Karpas-422 (cell line): Measurements from ENCODE around the gene EHF. TPM values are rescaled to one million over a fixed set of nuclear protein-coding genes. Genes with fewer than 3 reads are reported as not detected.

Source experiments
- DNase-seq: peaks from one replicate; pipeline ENCODE4 v3.0.0-alpha.2; 2015
- H2AFZ ChIP-seq: fragments of 200-600 bp; sonication (generic); 2 replicates; pipeline ENCODE4 v1.6.1; 2014; ENCODE audit warnings: antibody characterized with exemption, low read length, mixed read lengths
- H3K27ac ChIP-seq: fragments of 200-600 bp; sonication (generic); 2 replicates; pipeline ENCODE4 v1.5.1; 2014; ENCODE audit warnings: mild to moderate bottlenecking, low read length, moderate library complexity
- H3K27me3 ChIP-seq: fragments of 200-600 bp; sonication (generic); 2 replicates; pipeline ENCODE4 v1.6.1; 2014; ENCODE audit warnings: low read length, mixed read lengths
- H3K36me3 ChIP-seq: fragments of 200-600 bp; sonication (generic); 2 replicates; pipeline ENCODE4 v1.6.1; 2014; ENCODE audit warnings: low read length, mixed read lengths; ENCODE audit not compliant: insufficient read depth
- H3K4me1 ChIP-seq: fragments of 200-600 bp; sonication (generic); 2 replicates; pipeline ENCODE4 v1.6.1; 2014; ENCODE audit warnings: mild to moderate bottlenecking, low read length, mixed read lengths
- H3K4me2 ChIP-seq: fragments of 200-600 bp; sonication (generic); 2 replicates; pipeline ENCODE4 v1.6.1; 2014; ENCODE audit warnings: low read length, low read depth, mild to moderate bottlenecking; ENCODE audit not compliant: poor library complexity, severe bottlenecking
- H3K4me3 ChIP-seq: fragments of 200-600 bp; sonication (generic); 2 replicates; pipeline ENCODE4 v1.5.1; 2014; ENCODE audit warnings: mild to moderate bottlenecking, antibody characterized with exemption, low read length, mixed read lengths
- H3K79me2 ChIP-seq: fragments of 200-600 bp; sonication (generic); 2 replicates; pipeline ENCODE4 v1.6.1; 2014; ENCODE audit warnings: mild to moderate bottlenecking, low read length, mixed read lengths
- H3K9ac ChIP-seq: fragments of 200-600 bp; sonication (generic); 2 replicates; pipeline ENCODE4 v1.6.0; 2014; ENCODE audit warnings: low read length
- H3K9me2 ChIP-seq: fragments of 200-600 bp; sonication (generic), shearing (Covaris generic); replicated peaks from 2 replicates; pipeline ENCODE4 v1.6.0; 2014; ENCODE audit warnings: mild to moderate bottlenecking, low read length, moderate library complexity; ENCODE audit not compliant: insufficient read depth
- H3K9me3 ChIP-seq: fragments of 300-700, 200-600 bp; sonication (generic); 2 replicates; pipeline ENCODE4 v1.6.1; 2014; ENCODE audit warnings: low read length, mixed read lengths
- H4K20me1 ChIP-seq: fragments of 200-600 bp; sonication (generic); 2 replicates; pipeline ENCODE4 v1.6.1; 2014; ENCODE audit warnings: mild to moderate bottlenecking, antibody characterized with exemption, low read length, low read depth; ENCODE audit not compliant: insufficient read depth
- total RNA-seq: library from RNA; depleted of rRNA; stranded (reverse); fragments of >200 nt; shearing (Covaris generic); gene quantifications from 2 replicates; pipeline ENCODE4 v1.2.3, GENCODE V29; 2014; ENCODE audit warnings: low replicate concordance; rRNA removed

EHF gene
- total RNA-seq = not detected in 2 replicates

DNA sequence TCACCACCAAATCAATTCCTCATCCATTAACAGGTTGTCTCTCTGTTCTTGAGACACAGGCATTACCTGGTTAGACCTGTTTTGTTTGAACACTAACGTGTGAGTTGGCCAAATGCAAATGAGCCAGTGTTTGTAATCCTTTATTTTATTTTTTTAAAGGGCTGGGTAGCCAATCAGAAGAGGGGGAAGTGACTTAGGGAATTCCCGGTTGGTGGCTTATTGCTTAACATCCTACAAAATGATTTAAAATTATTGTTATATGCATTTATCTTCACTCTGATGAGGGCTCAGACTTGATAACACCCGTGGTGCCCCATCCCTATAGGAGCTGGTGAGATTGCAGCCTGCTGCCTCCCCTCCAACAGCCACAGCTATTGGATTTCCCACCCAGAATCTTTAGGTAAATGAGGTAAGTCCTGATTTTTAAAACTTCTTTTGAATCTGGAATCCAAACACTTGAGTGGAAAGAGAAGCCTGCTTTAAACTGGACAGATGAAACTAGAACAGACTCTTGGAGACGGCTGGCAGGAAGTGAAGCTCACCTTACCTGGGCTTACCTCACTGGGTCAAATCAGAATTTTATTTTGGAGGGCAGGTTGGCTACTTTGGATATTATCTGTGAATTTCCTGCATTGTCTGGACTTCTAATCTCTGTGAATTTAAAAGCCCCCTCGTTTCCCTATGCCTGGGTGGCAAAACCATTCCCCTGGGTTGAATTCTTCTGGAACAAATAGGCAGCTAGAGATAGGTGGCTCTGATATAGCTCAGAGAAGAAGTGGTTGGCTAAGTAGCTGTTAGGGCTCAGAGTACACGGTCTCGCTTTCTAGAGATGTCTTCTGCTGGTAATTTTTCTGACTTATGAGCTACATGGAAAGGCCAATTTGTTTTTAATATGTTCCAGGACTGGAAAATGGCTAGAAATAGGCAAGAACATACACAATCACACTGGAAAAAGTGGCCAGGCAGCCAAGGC lies at the start of gene EHF:
Gene EHF, plus strand, starts transcription at position 274 of the 973 bp plus-strand sequence. CDS start 21,538 bp downstream, outside the sequence.
- Histone ChIP-seq H3K27ac (no peak within 1 kb of the TSS), H3K4me2 (no peak within 1 kb of the TSS), H3K4me1 (no peaks in the 10 kb centered on the region), H3K9ac (no peak within 1 kb of the TSS), H4K20me1 (no peaks in the 10 kb centered on the region), H3K27me3 (no peaks in the 10 kb centered on the region), H3K4me3 (no peak within 1 kb of the TSS), H3K79me2 (no peaks in the 10 kb centered on the region), H2AFZ (no peak within 1 kb of the TSS), H3K36me3 (no peaks in the 10 kb centered on the region), H3K9me2 (no peaks in the 10 kb centered on the region), H3K9me3 (no peaks in the 10 kb centered on the region)
- no peak for DNase-seq

DNA sequence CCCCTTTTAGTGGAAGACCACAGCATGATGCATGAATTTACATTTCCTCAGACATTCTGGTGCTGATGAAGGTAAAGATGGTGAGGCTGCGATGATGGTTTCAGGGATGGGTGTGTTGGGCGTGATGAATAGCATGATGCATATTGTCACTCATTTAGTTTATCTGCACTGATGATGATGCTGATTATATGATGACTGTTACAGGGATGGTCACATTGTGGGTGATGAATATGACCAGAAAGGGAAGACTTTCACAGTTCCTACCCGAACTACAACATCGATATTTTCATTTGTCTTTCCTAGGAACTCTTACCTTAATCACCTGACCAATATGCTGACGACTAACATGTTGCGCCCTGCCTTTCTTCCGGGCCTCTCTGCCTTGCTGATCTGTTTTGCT lies 47.4 kb upstream of the EHF start:
- Histone ChIP-seq H3K27ac (no peak overlapping the region), H2AFZ (no peak overlapping the region), H3K27me3 (no peaks in the 10 kb centered on the region; the same call in 1 of the 2 replicates), H3K4me3 (no peak overlapping the region), H3K4me2 (no peak overlapping the region), H3K9ac (no peak overlapping the region), H3K9me2 (no peaks in the 10 kb centered on the region), H4K20me1 (no peaks in the 10 kb centered on the region), H3K79me2 (no peaks in the 10 kb centered on the region), H3K9me3 (no peaks in the 10 kb centered on the region), H3K36me3 (no peaks in the 10 kb centered on the region), H3K4me1 (no peaks in the 10 kb centered on the region; the same call in 1 of the 2 replicates)
- no peak for DNase-seq

DNA sequence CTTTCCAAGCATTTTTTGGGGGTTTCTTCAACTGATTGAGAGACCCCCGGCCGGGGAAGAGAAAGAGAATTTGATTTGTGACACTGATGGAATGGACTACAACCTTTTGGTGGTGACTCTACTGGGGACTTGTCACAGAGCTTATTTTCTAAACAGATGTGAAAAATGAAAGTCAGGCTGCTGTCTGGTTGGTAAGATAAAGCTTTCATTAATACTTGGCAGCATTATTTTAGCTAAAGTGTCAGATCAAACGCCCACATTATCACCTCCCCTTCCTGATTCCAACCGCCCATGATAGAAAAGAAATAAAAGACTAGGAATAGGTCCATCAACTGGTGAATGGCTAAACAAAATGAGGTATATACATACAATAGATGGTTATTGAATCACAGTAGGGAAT lies 45.6 kb upstream of the EHF start:
- no peak overlapping the region for H3K4me2 ChIP-seq
- no peaks in the 10 kb centered on the region; the same call in 1 of the 2 replicates for H3K4me1 ChIP-seq
- no peaks in the 10 kb centered on the region for H3K79me2 ChIP-seq
- H3K9ac ChIP-seq = no peak overlapping the region
- H3K36me3 ChIP-seq = no peaks in the 10 kb centered on the region
- no peak overlapping the region for H3K27ac ChIP-seq
- no peaks in the 10 kb centered on the region for H4K20me1 ChIP-seq
- no peaks in the 10 kb centered on the region for H3K27me3 ChIP-seq
- no peak for DNase-seq
- H2AFZ ChIP-seq = no peak overlapping the region
- H3K9me3 ChIP-seq = no peaks in the 10 kb centered on the region
- H3K4me3 ChIP-seq = no peak overlapping the region
- H3K9me2 ChIP-seq = no peaks in the 10 kb centered on the region

DNA sequence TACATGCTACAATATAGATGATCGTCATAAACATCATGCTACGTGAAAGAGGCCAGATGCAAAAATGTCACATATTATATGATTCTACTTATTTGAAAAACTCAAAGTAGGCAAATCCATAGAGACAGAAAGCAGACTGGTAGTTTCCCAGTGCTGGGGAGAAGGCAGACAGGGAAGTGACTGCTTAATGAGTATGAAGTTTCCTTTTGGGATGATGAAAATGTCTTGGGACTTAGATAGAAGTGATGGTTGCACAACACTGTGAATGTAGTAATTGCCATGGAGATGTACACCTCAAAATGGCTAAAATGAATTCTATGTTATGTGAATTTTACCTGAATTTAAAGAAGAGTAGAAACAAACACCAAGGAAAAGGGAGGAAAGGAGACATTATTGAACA lies 45.2 kb upstream of the EHF start:
- no peaks in the 10 kb centered on the region for H3K27me3 ChIP-seq
- H3K4me1 ChIP-seq = no peaks in the 10 kb centered on the region; the same call in 1 of the 2 replicates
- no peak overlapping the region for H3K4me3 ChIP-seq
- no peaks in the 10 kb centered on the region for H3K36me3 ChIP-seq
- H3K9ac ChIP-seq = no peak overlapping the region
- H3K79me2 ChIP-seq = no peaks in the 10 kb centered on the region
- no peaks in the 10 kb centered on the region for H4K20me1 ChIP-seq
- H3K9me3 ChIP-seq = no peaks in the 10 kb centered on the region
- H3K4me2 ChIP-seq = no peak overlapping the region
- no peak for DNase-seq
- H3K27ac ChIP-seq = no peak overlapping the region
- H3K9me2 ChIP-seq = no peaks in the 10 kb centered on the region
- H2AFZ ChIP-seq = no peak overlapping the region

DNA sequence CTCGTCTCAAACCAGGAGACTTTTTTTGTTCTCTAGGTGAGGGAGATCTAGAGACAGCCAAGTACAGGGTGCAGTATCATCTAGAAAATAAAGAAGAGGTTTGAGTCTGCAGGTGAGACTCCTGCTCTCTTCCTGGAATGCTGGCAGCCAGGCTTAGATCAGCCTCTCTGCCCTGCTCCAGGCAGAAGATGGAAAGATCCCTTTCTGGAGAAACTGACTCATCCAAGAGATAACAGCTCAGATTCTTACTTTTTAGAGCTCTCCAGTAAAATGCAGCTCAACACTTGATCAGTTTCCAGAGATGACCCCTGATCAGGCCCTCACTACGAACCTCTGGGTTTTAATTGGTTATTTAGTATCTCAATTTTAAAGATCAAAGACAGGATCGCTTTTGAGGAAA lies 44.6 kb upstream of the EHF start:
- H2AFZ ChIP-seq = no peak overlapping the region
- no peak for DNase-seq
- no peak overlapping the region for H3K4me3 ChIP-seq
- no peaks in the 10 kb centered on the region for H4K20me1 ChIP-seq
- no peaks in the 10 kb centered on the region; the same call in 1 of the 2 replicates for H3K4me1 ChIP-seq
- H3K27me3 ChIP-seq = no peaks in the 10 kb centered on the region
- H3K9ac ChIP-seq = no peak overlapping the region
- no peaks in the 10 kb centered on the region for H3K9me3 ChIP-seq
- H3K4me2 ChIP-seq = no peak overlapping the region
- H3K36me3 ChIP-seq = no peaks in the 10 kb centered on the region
- no peaks in the 10 kb centered on the region for H3K79me2 ChIP-seq
- no peak overlapping the region for H3K27ac ChIP-seq
- no peaks in the 10 kb centered on the region for H3K9me2 ChIP-seq

DNA sequence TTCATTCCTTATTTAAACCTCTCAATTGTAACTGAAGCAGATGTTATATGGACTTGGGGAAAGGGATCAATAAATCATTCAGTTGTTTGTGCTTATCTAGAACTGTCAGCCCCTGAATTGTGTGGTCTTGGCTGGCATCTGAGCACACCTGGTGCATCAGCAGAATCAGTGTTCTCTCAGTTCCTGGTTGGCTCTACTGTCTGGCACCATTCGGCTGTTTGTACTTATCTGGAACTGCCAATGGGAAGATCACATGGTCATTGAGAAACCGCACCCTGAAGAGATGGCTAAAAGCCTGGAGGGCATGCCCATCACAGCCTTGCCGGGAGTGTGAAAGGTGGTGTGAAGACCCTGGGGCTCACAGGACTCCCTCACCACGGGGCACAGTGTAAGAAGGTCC lies 37.1 kb upstream of the EHF start:
- no peak overlapping the region for H3K27ac ChIP-seq
- H3K27me3 ChIP-seq = no peaks in the 10 kb centered on the region
- H3K9me2 ChIP-seq = no peaks in the 10 kb centered on the region
- no peaks in the 10 kb centered on the region for H3K79me2 ChIP-seq
- no peak overlapping the region for H3K4me3 ChIP-seq
- no peak overlapping the region for H2AFZ ChIP-seq
- H3K9me3 ChIP-seq = no peaks in the 10 kb centered on the region
- H3K4me2 ChIP-seq = no peak overlapping the region
- H3K36me3 ChIP-seq = no peaks in the 10 kb centered on the region
- H3K9ac ChIP-seq = no peak overlapping the region
- no peak for DNase-seq
- peaks cover 11% of the 10 kb centered on the region for H3K4me1 ChIP-seq
- no peaks in the 10 kb centered on the region for H4K20me1 ChIP-seq

DNA sequence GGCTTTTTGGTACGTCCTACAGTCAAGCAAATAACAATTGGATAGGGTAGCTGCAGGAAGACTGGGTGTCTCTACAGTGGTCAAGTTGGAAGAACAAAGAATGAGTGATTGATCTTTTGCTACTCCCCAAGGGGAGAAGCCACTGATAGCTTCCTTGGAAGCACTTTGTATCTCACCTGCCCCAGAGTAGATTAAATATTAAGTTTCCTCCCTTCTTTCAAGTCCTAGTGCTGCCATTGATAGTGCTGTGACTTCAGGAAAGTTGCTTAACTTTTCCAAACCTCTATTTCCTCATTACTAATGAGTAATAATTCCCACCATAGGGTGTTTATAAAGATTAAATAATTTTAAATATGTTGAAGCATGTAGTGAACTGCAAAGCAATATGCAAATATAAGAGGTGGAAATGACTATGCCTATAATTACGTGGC lies 35.6 kb upstream of the EHF start:
- no peak for DNase-seq
- no peaks in the 10 kb centered on the region for H3K27me3 ChIP-seq
- H3K9me3 ChIP-seq = no peaks in the 10 kb centered on the region
- no peak overlapping the region for H3K9ac ChIP-seq
- no peaks in the 10 kb centered on the region for H3K79me2 ChIP-seq
- H2AFZ ChIP-seq = no peak overlapping the region
- no peak overlapping the region for H3K4me3 ChIP-seq
- H4K20me1 ChIP-seq = no peaks in the 10 kb centered on the region
- H3K9me2 ChIP-seq = no peaks in the 10 kb centered on the region
- H3K4me2 ChIP-seq = peak overlapping the region; percentile 49
- peaks cover 11% of the 10 kb centered on the region for H3K4me1 ChIP-seq
- no peaks in the 10 kb centered on the region for H3K36me3 ChIP-seq
- H3K27ac ChIP-seq = no peak overlapping the region

DNA sequence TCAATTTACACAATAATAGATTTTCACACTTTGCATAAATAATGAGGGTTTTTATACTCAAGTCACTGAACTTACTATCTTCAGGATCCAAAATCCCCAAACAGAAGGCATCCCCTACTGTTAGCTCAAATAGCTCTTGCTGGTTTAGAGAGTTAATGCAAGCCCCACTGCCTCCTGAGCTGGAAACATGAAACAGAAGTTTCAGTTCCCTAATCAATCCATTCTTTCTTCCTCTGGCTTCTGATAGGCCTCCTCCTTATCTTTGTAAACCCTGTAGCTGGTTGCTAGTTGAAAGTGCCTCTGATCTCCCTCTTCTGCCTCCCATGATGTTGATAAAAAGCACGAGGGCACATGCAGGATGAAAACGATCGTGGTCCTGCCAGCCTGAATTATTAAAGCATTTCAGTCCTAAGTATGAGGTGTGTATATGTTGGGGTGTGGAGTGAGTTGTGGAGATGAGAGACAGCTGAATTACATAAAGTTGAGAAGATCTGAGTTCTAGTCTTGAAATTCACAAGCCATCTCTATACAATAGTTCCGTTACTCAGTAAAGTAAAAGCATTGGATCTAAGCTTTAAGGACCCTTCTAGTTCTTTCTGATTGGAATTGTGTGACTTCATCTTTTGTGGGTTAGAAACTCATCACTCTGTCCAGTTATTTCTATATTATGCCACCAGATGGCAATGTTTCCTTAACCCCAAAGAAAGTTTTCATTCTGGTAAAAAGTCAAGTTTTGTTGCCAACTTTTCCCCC lies 35.0 kb upstream of the EHF start:
- no peaks in the 10 kb centered on the region for H3K79me2 ChIP-seq
- DNase-seq = peak; percentile 69
- H3K9me2 ChIP-seq = no peaks in the 10 kb centered on the region
- no peaks in the 10 kb centered on the region for H3K27me3 ChIP-seq
- no peak overlapping the region for H3K27ac ChIP-seq
- no peak overlapping the region for H3K4me3 ChIP-seq
- no peaks in the 10 kb centered on the region for H4K20me1 ChIP-seq
- peak overlapping the region; percentile 53 for H2AFZ ChIP-seq
- H3K36me3 ChIP-seq = no peaks in the 10 kb centered on the region
- no peak overlapping the region for H3K9ac ChIP-seq
- peaks cover 11% of the 10 kb centered on the region for H3K4me1 ChIP-seq
- peak overlapping the region; percentile 49 for H3K4me2 ChIP-seq
- H3K9me3 ChIP-seq = no peaks in the 10 kb centered on the region
